GM18520 (cell line): ENCODE results near the gene EIF5AL1.
"Not testable (repeated sequence)": the region's sequence is repeated elsewhere in the genome, so short reads cannot be mapped to it uniquely, and the experiment has no call there.

ENCODE experiments used
- ATAC-seq: cut with Tn5 transposase; IDR thresholded peaks from one replicate; pipeline ENCODE4 v1.9.1; 2021; ENCODE audit not compliant: unreplicated experiment

The EIF5AL1 gene

GRCh38 chr10:79487296-79488194, 24.8 kb upstream of the EIF5AL1 start:
- peak; percentile 41 for ATAC-seq

GRCh38 chr10:79488336-79488735, 24.0 kb upstream of the EIF5AL1 start:
- ATAC-seq = no peak

GRCh38 chr10:79488870-79489269, 23.5 kb upstream of the EIF5AL1 start:
- no peak for ATAC-seq

- no peak for ATAC-seq
Measured at GRCh38 chr10:79490400-79491142, 21.8 kb upstream of the EIF5AL1 start.

- ATAC-seq = no peak
Measured at GRCh38 chr10:79491143-79491835, 21.0 kb upstream of the EIF5AL1 start.

GRCh38 chr10:79492256-79492655, 20.1 kb upstream of the EIF5AL1 start:
- no peak for ATAC-seq

- no peak for ATAC-seq
Measured at GRCh38 chr10:79492839-79493238, 19.5 kb upstream of the EIF5AL1 start.

GRCh38 chr10:79493806-79494205, 18.5 kb upstream of the EIF5AL1 start:
- ATAC-seq = no peak

GRCh38 chr10:79494871-79495705, 17.2 kb upstream of the EIF5AL1 start:
- ATAC-seq = no peak

GRCh38 chr10:79495791-79496190, 16.5 kb upstream of the EIF5AL1 start:
- no peak for ATAC-seq

GRCh38 chr10:79496896-79497295, 15.4 kb upstream of the EIF5AL1 start:
- no peak for ATAC-seq

- ATAC-seq = no peak
Measured at GRCh38 chr10:79498291-79498829, 14.0 kb upstream of the EIF5AL1 start.

GRCh38 chr10:79502561-79503309, 9.6 kb upstream of the EIF5AL1 start:
- ATAC-seq = no peak

- ATAC-seq = not testable (repeated sequence)
Measured at GRCh38 chr10:79503787-79504186, 8.5 kb upstream of the EIF5AL1 start.

GRCh38 chr10:79504483-79504882, 7.8 kb upstream of the EIF5AL1 start:
- not testable (repeated sequence) for ATAC-seq

- ATAC-seq = not testable (repeated sequence)
Measured at GRCh38 chr10:79505328-79505727, 7.0 kb upstream of the EIF5AL1 start.

- ATAC-seq = no peak
Measured at GRCh38 chr10:79505829-79506228, 6.5 kb upstream of the EIF5AL1 start.

- no peak for ATAC-seq
Measured at GRCh38 chr10:79507440-79508167, 4.7 kb upstream of the EIF5AL1 start.

- not testable (repeated sequence) for ATAC-seq
Measured at GRCh38 chr10:79508245-79508644, 4.1 kb upstream of the EIF5AL1 start.
